ENCODE measurements around the gene PHYHD1. TPM values are rescaled to one million over a fixed set of nuclear protein-coding genes. Genes with fewer than 3 reads are reported as not detected.

PHYHD1 gene
- polyA plus RNA-seq, 1 donor (not counting 4 experiments of a cell fraction or from before 2014, with no cell fraction given), result 4.7 TPM

- Histone ChIP-seq H3K79me2 (ENCODE audit: control insufficient read depth, insufficient read depth, low read length) (peaks cover 57% of the 10 kb centered on the region), H3K4me1 (ENCODE audit: control insufficient read depth, extremely low read depth, insufficient read depth, low read length) (peaks cover 64% of the 10 kb centered on the region)
Observed at GRCh38 chr9:128893354-128893753, 27.4 kb upstream of the PHYHD1 start.

GRCh38 chr9:128894764-128895163, 26.0 kb upstream of the PHYHD1 start:
- Histone ChIP-seq H3K4me1 (ENCODE audit: control insufficient read depth, extremely low read depth, insufficient read depth, low read length) (peaks cover 66% of the 10 kb centered on the region), H3K27me3 (ENCODE audit: control insufficient read depth, extremely low read depth, insufficient read depth, low read length) (no peaks in the 10 kb centered on the region), H3K9ac (ENCODE audit: control insufficient read depth, extremely low read depth, insufficient read depth, low read length) (no peak overlapping the region), H3K79me2 (ENCODE audit: control insufficient read depth, insufficient read depth, low read length) (peaks cover 55% of the 10 kb centered on the region), H3K36me3 (ENCODE audit: control insufficient read depth in 2 of 2, extremely low read depth in 1 of 2, insufficient read depth in 2 of 2, low read length in 2 of 2) (peaks cover 10 to 52% of the 10 kb centered on the region in 2 experiments), H4K20me1 (ENCODE audit: control insufficient read depth, extremely low read depth, insufficient read depth, low read length) (no peaks in the 10 kb centered on the region), H3K9me1 (ENCODE audit: control insufficient read depth, extremely low read depth, insufficient read depth, low read length) (no peaks in the 10 kb centered on the region), H3K27ac (ENCODE audit: control insufficient read depth, insufficient read depth, low read length) (no peak overlapping the region), H3K9me3 (ENCODE audit: control insufficient read depth, low read depth, low read length) (no peaks in the 10 kb centered on the region), H3K4me2 (ENCODE audit: control insufficient read depth, extremely low read depth, insufficient read depth, low read depth, low read length) (no peak overlapping the region), H3K4me3 (ENCODE audit: control insufficient read depth in 2 of 3, extremely low read depth in 1 of 3, insufficient read depth in 2 of 3, low read depth in 1 of 3, low read length in 3 of 3) (no peak overlapping the region), H2AFZ (ENCODE audit: control insufficient read depth, low read length) (no peak overlapping the region)
- dilution Hi-C loops (cut with MboI; ENCODE audit: extremely low pct_ligation_motif_present, low sequenced_read_pairs), result no loop called here
- DNase-seq (ENCODE audit: low read depth, low spot score) (no peak), FAIRE-seq (no peak)
- TF ChIP-seq EZH2 (IDR thresholded peaks at IDR 0.05; ENCODE audit: low read length), result no peak

More at GRCh38 chr9:128893354-128893753, 27.4 kb upstream of the PHYHD1 start:
- no peaks in the 10 kb centered on the region for H3K27me3 ChIP-seq (ENCODE audit: control insufficient read depth, extremely low read depth, insufficient read depth, low read length)
- H2AFZ ChIP-seq (ENCODE audit: control insufficient read depth, low read length), result no peak overlapping the region
- DNase-seq (ENCODE audit: low read depth, low spot score) (no peak), FAIRE-seq (no peak)
- H3K4me3 ChIP-seq (ENCODE audit: control insufficient read depth in 2 of 3, extremely low read depth in 1 of 3, insufficient read depth in 2 of 3, low read depth in 1 of 3, low read length in 3 of 3), result no peak overlapping the region
- H3K4me2 ChIP-seq (ENCODE audit: control insufficient read depth, extremely low read depth, insufficient read depth, low read depth, low read length), result no peak overlapping the region
- dilution Hi-C loops (cut with MboI; ENCODE audit: extremely low pct_ligation_motif_present, low sequenced_read_pairs), result no loop called here
- TF ChIP-seq CTCF (optimal IDR thresholded peaks at IDR 0.05 in 1 of 3, IDR thresholded peaks at IDR 0.05 in 1 of 3, conservative IDR thresholded peaks at IDR 0.05 in 1 of 3; ENCODE audit: extremely low read depth in 1 of 3, insufficient read depth in 2 of 3, low read length in 3 of 3) (no peak), EZH2 (IDR thresholded peaks at IDR 0.05; ENCODE audit: low read length) (no peak)
- H4K20me1 ChIP-seq (ENCODE audit: control insufficient read depth, extremely low read depth, insufficient read depth, low read length), result no peaks in the 10 kb centered on the region
- peak overlapping the region; percentile 93 for H3K27ac ChIP-seq (ENCODE audit: control insufficient read depth, insufficient read depth, low read length)
- H3K9me1 ChIP-seq (ENCODE audit: control insufficient read depth, extremely low read depth, insufficient read depth, low read length), result no peaks in the 10 kb centered on the region
- no peaks in the 10 kb centered on the region for H3K9me3 ChIP-seq (ENCODE audit: control insufficient read depth, low read depth, low read length)
- peak overlapping the region; percentile 80 for H3K9ac ChIP-seq (ENCODE audit: control insufficient read depth, extremely low read depth, insufficient read depth, low read length)
- peaks cover 14 to 48% of the 10 kb centered on the region in 2 experiments for H3K36me3 ChIP-seq (ENCODE audit: control insufficient read depth in 2 of 2, extremely low read depth in 1 of 2, insufficient read depth in 2 of 2, low read length in 2 of 2)

GRCh38 chr9:128895556-128895955, 25.2 kb upstream of the PHYHD1 start:
- TF ChIP-seq CTCF (optimal IDR thresholded peaks at IDR 0.05 in 1 of 3, IDR thresholded peaks at IDR 0.05 in 1 of 3, conservative IDR thresholded peaks at IDR 0.05 in 1 of 3; ENCODE audit: extremely low read depth in 1 of 3, insufficient read depth in 2 of 3, low read length in 3 of 3) (no peak), EZH2 (IDR thresholded peaks at IDR 0.05; ENCODE audit: low read length) (no peak)
- Histone ChIP-seq H3K9me3 (ENCODE audit: control insufficient read depth, low read depth, low read length) (no peaks in the 10 kb centered on the region), H3K4me2 (ENCODE audit: control insufficient read depth, extremely low read depth, insufficient read depth, low read depth, low read length) (no peak overlapping the region), H3K36me3 (ENCODE audit: control insufficient read depth in 2 of 2, extremely low read depth in 1 of 2, insufficient read depth in 2 of 2, low read length in 2 of 2) (peaks cover 13 to 52% of the 10 kb centered on the region in 2 experiments), H3K4me3 (ENCODE audit: control insufficient read depth in 2 of 3, extremely low read depth in 1 of 3, insufficient read depth in 2 of 3, low read depth in 1 of 3, low read length in 3 of 3) (no peak overlapping the region), H3K27ac (ENCODE audit: control insufficient read depth, insufficient read depth, low read length) (no peak overlapping the region), H2AFZ (ENCODE audit: control insufficient read depth, low read length) (no peak overlapping the region), H3K9me1 (ENCODE audit: control insufficient read depth, extremely low read depth, insufficient read depth, low read length) (no peaks in the 10 kb centered on the region), H3K27me3 (ENCODE audit: control insufficient read depth, extremely low read depth, insufficient read depth, low read length) (no peaks in the 10 kb centered on the region), H3K9ac (ENCODE audit: control insufficient read depth, extremely low read depth, insufficient read depth, low read length) (no peak overlapping the region), H3K79me2 (ENCODE audit: control insufficient read depth, insufficient read depth, low read length) (peaks cover 56% of the 10 kb centered on the region), H3K4me1 (ENCODE audit: control insufficient read depth, extremely low read depth, insufficient read depth, low read length) (peaks cover 66% of the 10 kb centered on the region), H4K20me1 (ENCODE audit: control insufficient read depth, extremely low read depth, insufficient read depth, low read length) (no peaks in the 10 kb centered on the region)
- DNase-seq (ENCODE audit: low read depth, low spot score) (no peak), FAIRE-seq (no peak)
- dilution Hi-C loops (cut with MboI; ENCODE audit: extremely low pct_ligation_motif_present, low sequenced_read_pairs), result no loop called here

All from keratinocyte (primary cell).